Pons (tissue), 1 donor: ENCODE data around the gene ITGA3.
"Not testable (repeated sequence)": the region's sequence is repeated elsewhere in the genome, so short reads cannot be mapped to it uniquely, and the experiment has no call there.

ENCODE experiments used
- DNase-seq: peaks from one replicate; pipeline ENCODE4 v3.0.0-alpha.2; 2016; ENCODE audit warnings: low spot score

The ITGA3 gene

DNA sequence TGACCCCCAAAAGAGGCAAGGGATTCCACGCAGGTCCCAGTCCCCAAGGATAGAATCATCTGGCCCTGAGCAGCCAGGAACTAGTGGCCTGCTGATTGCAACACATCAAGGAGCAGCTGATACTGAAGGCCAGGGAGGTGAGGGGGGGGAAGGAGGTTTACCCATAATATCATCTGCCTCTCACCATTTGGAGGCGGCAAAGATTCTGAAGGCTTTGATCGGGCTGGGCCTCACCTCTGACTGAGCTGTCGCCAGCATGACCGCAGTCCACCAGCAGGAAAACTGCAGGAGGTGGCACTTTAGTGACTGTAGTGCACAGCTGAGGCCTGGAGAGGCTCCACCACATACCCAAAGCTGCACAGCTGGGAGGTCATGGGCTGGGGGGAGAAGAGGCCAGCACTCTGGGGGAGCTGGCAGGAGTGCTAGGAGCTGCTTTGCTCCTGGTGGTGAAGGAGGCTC, 20.5 kb upstream of the ITGA3 start:
- DNase-seq: no peak

GRCh38 chr17:50035945-50036344, 20.0 kb upstream of the ITGA3 start:
- DNase-seq: no peak

- no peak for DNase-seq
These were observed 19.3 kb upstream of the ITGA3 start for GRCh38 chr17:50036455-50037261.

DNA sequence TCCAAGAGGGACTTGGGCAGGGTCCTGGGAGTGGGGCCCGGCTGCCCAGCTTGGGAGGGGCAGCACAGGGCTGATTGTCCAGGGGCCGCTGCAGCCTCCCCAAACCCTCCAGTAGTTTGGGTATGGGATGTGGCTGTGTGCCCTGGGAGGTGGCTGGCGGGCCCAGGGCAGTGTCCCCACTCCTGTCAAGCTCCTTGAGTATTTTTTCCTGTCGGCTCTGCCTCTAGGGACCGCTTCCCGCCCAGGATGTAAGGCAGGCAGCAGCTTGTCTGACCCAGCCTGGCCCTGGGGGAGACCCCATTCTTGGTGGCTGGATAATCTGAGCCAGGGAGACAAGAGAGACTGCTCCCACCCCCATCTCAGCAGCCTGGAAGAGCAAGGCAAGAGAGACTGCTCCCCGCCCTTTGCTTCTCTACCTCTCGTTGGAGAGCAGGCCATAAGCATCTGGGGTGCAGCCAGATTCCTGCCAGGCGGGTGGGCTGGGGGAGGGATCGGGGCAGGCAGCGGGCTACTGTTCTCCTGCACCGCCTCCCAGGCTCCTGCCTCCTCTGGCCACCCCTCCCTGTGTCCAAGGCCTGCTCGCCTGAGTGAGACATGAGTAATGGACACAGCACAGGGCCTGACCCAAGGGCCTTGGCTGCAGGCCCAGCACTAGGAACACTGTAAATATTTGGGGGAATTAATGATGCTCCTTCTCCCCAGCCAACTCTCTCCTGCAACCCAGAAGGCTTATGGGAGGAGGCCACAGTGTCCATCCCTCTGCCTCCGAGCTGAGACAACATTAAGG, 18.4 kb upstream of the ITGA3 start:
- no peak for DNase-seq

DNA sequence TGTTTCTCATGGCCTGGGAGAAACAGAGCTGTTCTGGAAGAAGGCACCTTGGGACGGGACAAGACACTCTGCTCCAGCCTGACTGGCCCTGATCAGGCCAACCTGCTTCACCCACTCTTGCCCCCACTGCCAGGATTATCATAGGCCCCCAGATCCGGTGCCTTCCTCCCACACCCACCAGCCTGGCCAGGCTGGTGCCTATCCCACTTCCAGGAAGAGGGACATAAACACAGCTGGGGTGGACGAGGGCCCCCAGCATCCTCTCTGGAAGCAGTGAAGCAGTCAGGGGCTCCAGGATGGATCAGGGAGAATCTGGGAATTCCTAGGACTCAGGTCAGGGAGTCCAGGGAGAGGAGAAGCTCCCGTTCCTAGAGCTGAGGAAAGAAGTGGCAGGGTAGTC, 16.9 kb upstream of the ITGA3 start:
- no peak for DNase-seq

- DNase-seq: not testable (repeated sequence)
These were observed 15.4 kb upstream of the ITGA3 start for GRCh38 chr17:50040496-50040895.

GRCh38 chr17:50042211-50042610, 13.7 kb upstream of the ITGA3 start:
- DNase-seq: no peak

DNA sequence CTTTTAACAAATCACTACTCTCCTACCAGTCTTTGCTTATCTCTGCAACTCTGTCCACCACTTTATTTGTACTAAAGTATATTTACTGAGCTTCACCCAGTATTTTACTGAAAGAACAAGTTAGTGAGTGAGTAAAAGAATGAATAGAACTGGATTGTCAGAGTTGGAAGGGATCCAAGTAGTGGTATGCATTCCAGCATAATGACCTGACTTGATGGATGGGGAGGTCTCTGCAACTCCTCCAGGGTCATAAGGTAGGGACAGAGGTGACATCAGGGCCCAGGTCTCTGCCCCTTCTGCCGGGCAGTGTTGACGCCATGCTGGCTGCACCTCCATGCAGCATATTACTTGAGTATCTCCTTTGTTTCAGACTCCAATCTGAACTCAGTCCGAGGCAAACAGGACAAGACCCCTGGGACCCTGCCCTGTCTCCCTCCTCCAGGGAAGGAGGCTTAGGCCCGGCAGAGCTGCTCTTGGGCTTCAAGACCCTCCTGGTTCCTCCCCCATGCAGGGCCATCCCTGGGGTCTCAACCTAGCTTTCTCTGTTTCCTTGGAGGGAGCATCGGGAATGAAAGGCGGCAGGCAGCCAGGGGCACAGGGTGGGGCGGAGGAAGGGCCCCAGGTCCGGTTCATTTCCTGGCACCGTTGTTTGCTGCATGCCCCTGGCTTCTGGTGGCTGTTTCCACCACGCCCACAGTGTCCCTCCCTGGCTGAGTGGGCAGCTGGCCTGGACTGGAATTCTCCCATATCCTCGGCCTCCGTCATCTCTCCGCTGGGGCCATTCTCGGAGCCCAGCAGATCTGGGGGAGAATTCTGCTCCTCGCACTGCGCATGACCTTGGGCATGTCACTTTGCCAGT, 12.4 kb upstream of the ITGA3 start:
- DNase-seq: no peak

- no peak for DNase-seq
These were observed 11.4 kb upstream of the ITGA3 start for GRCh38 chr17:50044483-50044882.

DNA sequence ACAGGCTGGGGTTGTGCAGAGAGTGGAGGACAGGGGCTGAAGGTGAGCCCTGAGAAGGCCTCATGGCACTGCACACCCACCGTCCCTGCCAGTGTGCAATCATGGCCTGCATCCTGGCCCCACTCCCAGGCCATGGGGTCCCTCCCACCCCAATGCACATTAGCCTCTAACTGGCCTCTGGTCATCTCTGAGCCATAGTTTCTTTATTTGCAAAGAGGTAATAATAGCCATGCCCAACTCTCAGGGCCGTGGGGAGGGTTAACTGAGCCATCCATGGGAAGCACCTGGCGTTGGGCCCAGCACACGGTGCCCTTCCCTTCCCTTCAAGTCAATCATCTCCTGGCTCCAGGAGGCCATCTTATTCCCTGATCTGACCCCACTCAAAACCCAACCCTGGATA, 10.8 kb upstream of the ITGA3 start:
- DNase-seq: no peak

DNA sequence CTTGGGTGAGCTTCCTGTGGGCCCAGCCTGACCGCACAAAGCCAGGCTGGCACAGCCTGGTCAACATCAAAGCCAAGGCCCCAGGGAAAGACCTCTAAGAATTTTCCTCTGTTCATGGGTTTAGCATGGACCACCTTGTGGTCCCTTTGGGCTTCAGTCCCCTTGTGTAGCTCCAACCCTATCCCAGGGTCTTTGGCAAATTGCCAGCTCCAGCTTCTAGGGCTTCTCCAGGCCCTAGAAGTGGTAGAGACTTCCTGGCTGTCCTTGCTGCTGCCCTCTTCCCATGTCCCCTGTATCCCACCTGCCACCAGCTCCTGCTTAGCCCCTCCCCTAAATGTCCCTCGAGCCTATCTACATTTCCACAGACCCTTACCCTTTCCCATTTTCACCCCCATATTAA, 9.7 kb upstream of the ITGA3 start:
- DNase-seq: no peak

GRCh38 chr17:50046667-50047066, 9.2 kb upstream of the ITGA3 start:
- DNase-seq: no peak

GRCh38 chr17:50047083-50047482, 8.8 kb upstream of the ITGA3 start:
- DNase-seq: no peak

GRCh38 chr17:50047488-50048126, 8.3 kb upstream of the ITGA3 start:
- DNase-seq: no peak

DNA sequence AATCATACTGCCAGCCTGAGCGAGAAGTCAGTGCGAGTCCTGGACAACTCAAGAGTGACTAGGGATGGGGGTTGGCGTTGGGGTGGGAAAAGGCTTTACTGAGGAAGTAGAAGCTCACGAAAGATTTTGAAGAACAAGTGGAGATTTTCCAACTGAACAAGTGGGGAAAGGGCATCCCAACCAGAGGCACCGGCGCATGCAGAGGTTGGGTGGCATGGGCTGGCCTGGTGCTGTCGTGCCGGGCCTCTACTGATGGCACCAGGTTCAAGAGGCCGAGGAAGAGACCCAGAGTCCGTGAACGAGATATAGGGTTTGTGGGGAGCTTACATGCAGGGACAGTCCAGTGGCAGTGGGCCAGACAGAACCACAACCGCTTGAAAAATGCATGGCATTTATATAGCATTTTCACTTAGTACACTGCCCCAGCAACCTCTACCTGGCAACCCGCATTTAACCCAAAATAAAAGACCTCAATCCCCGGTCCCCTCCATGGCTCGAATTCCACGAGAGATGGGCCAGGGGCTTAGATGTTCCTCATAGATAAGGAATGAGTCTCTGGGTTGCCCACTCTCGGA, 7.7 kb upstream of the ITGA3 start:
- DNase-seq: no peak

GRCh38 chr17:50048988-50049387, 6.9 kb upstream of the ITGA3 start:
- no peak for DNase-seq

- DNase-seq: no peak
These were observed 6.3 kb upstream of the ITGA3 start for GRCh38 chr17:50049636-50050035.

GRCh38 chr17:50050431-50051032, 5.4 kb upstream of the ITGA3 start:
- no peak for DNase-seq

DNA sequence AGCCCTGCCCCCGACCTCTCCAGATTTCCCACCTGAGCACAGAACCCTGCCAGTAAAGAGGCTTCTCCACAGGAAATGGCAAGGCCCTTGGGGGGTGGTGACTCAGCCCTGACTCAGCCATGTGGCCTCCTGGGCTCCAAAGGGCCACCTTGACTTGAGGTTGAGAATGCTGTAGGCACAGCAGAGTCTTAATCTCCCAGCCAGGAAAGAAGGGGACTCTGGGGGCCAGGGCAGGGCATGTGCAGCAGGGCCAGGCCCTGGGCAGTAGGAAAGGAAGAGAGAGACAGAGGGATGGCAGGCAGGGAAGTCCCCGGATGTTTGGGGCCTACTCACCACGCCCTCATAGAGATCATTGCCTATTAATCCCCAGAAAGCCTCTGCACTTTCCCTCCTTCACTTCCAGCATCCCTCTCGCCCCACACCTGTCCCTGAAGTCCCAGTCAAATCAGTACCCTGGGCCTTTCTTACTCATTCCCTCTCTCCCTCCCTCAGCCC, 4.8 kb upstream of the ITGA3 start:
- DNase-seq: no peak

- DNase-seq: no peak
These were observed 4.3 kb upstream of the ITGA3 start for GRCh38 chr17:50051606-50052005.

- no peak for DNase-seq
These were observed 3.6 kb upstream of the ITGA3 start for GRCh38 chr17:50052241-50052796.
